Liver (tissue), 2 donors: Measurements from ENCODE around the gene MRPL10.

Experiments used
- TF ChIP-seq, protein P1 (sequence below): fragments of 150-350 bp; IDR thresholded peaks from 2 replicates; pipeline ENCODE4 v1.5.1; 2017; ENCODE audit warnings: improper control_type of control experiment, low read depth, low read length; ENCODE audit not compliant: missing input control
- TF ChIP-seq, protein P2 (sequence below): IDR thresholded peaks from 2 replicates; pipeline ENCODE4 v1.6.1; 2016; ENCODE audit warnings: antibody characterized with exemption
- donor health status: healthy.

- TF ChIP-seq, protein P1, sequence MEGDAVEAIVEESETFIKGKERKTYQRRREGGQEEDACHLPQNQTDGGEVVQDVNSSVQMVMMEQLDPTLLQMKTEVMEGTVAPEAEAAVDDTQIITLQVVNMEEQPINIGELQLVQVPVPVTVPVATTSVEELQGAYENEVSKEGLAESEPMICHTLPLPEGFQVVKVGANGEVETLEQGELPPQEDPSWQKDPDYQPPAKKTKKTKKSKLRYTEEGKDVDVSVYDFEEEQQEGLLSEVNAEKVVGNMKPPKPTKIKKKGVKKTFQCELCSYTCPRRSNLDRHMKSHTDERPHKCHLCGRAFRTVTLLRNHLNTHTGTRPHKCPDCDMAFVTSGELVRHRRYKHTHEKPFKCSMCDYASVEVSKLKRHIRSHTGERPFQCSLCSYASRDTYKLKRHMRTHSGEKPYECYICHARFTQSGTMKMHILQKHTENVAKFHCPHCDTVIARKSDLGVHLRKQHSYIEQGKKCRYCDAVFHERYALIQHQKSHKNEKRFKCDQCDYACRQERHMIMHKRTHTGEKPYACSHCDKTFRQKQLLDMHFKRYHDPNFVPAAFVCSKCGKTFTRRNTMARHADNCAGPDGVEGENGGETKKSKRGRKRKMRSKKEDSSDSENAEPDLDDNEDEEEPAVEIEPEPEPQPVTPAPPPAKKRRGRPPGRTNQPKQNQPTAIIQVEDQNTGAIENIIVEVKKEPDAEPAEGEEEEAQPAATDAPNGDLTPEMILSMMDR: no peak
- TF ChIP-seq, protein P2, sequence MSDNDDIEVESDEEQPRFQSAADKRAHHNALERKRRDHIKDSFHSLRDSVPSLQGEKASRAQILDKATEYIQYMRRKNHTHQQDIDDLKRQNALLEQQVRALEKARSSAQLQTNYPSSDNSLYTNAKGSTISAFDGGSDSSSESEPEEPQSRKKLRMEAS: no peak
Measured at GRCh38 chr17:47879776-47880454, 48.6 kb upstream of the MRPL10 start.
